Spinal cord (tissue), 10 donors: ENCODE measurements around the gene UBE2I. TPM values are rescaled to one million over a fixed set of nuclear protein-coding genes. Genes with fewer than 3 reads are reported as not detected.

ENCODE experiments used
- DNase-seq, 6 donors: peaks; one replicate each; pipeline versions ENCODE4 v3.0.0 to v3.0.0-alpha.2; 2013 to 2015; ENCODE audit warnings: low spot score in 6 of 6, low read depth in 4 of 6
- H3K27ac ChIP-seq: one replicate; pipeline ENCODE4 v1.5.1; 2013; ENCODE audit warnings: low read depth, low read length, control low read depth
- H3K27me3 ChIP-seq: one replicate; pipeline ENCODE4 v1.6.1; 2013; ENCODE audit warnings: low read length; ENCODE audit not compliant: control insufficient read depth, insufficient read depth
- H3K36me3 ChIP-seq: one replicate; pipeline ENCODE4 v1.6.1; 2013; ENCODE audit warnings: low read length; ENCODE audit not compliant: control insufficient read depth, insufficient read depth
- H3K4me1 ChIP-seq: one replicate; pipeline ENCODE4 v1.6.1; 2013; ENCODE audit warnings: low read length; ENCODE audit not compliant: control insufficient read depth, insufficient read depth
- H3K4me3 ChIP-seq: one replicate; pipeline ENCODE4 v1.5.1; 2013; ENCODE audit warnings: low read depth, low read length, control low read depth
- H3K9me3 ChIP-seq: one replicate; pipeline ENCODE4 v1.6.1; 2013; ENCODE audit warnings: low read length; ENCODE audit not compliant: control insufficient read depth, insufficient read depth
- WGBS: methylation state at CpG from one replicate; pipeline ENCODE4 v1.1.5; 2013; ENCODE audit warnings: missing lambda C conversion rate; ENCODE audit not compliant: insufficient coverage; 5-methylcytosine and 5-hydroxymethylcytosine counted together
- polyA plus RNA-seq, 2 donors: library from polyadenylated mRNA; unstranded; fragments of 120-200 nt; gene quantifications; one replicate each; pipeline ENCODE4 v1.2.1, GENCODE V29; 2013; ENCODE audit not compliant: insufficient read length in 2 of 2
- total RNA-seq, 2 donors: library from RNA; depleted of rRNA in 1 of 2; stranded (reverse); fragments of 120-200 nt in 1 of 2; fragments of >200 nt in 1 of 2; gene quantifications; one replicate each; pipeline versions ENCODE4 v1.2.3 to v1.2.4, GENCODE V29; 2013 to 2014
- donor health status: healthy.

UBE2I gene
- total and polyA plus RNA-seq, 4 donors, result 28.7 to 139 (median 82.3) TPM

- Histone ChIP-seq H3K36me3 (peaks cover 89% of the 10 kb centered on the region), H3K9me3 (no peaks in the 10 kb centered on the region), H3K4me1 (no peaks in the 10 kb centered on the region), H3K4me3 (no peak overlapping the region), H3K27me3 (no peaks in the 10 kb centered on the region), H3K27ac (no peak overlapping the region)
- WGBS, result 92% methylated on average over 9 of the region's 11 CpGs
- DNase-seq, result no peak
Observed at GRCh38 chr16:1362807-1363206, 53.4 kb downstream of the UBE2I start.

- H3K4me1 ChIP-seq, result no peaks in the 10 kb centered on the region
- WGBS, result 53% methylated on average over 18 of the region's 18 CpGs
- no peak overlapping the region for H3K27ac ChIP-seq
- H3K27me3 ChIP-seq, result no peaks in the 10 kb centered on the region
- H3K36me3 ChIP-seq, result peaks cover 87% of the 10 kb centered on the region
- no peak overlapping the region for H3K4me3 ChIP-seq
- peak in 1 of 6 donors; percentile 8 for DNase-seq
- H3K9me3 ChIP-seq, result no peaks in the 10 kb centered on the region
Observed at GRCh38 chr16:1363501-1364041, 54.1 kb downstream of the UBE2I start.

GRCh38 chr16:1364510-1364909 lies 55.1 kb downstream of the UBE2I start:
- no peak for DNase-seq
- peaks cover 86% of the 10 kb centered on the region for H3K36me3 ChIP-seq
- WGBS, result 92% methylated on average over 22 of the region's 22 CpGs
- no peaks in the 10 kb centered on the region for H3K27me3 ChIP-seq
- no peak overlapping the region for H3K27ac ChIP-seq
- no peaks in the 10 kb centered on the region for H3K4me1 ChIP-seq
- no peak overlapping the region for H3K4me3 ChIP-seq
- no peaks in the 10 kb centered on the region for H3K9me3 ChIP-seq

GRCh38 chr16:1366060-1366711 lies 56.8 kb downstream of the UBE2I start:
- Histone ChIP-seq H3K27me3 (no peaks in the 10 kb centered on the region), H3K9me3 (no peaks in the 10 kb centered on the region), H3K4me3 (no peak overlapping the region), H3K4me1 (no peaks in the 10 kb centered on the region), H3K27ac (no peak overlapping the region), H3K36me3 (peaks cover 86% of the 10 kb centered on the region)
- DNase-seq, result no peak
- 88% methylated on average over 29 of the region's 29 CpGs for WGBS

- Histone ChIP-seq H3K27ac (no peak overlapping the region), H3K4me3 (no peak overlapping the region), H3K36me3 (peaks cover 86% of the 10 kb centered on the region), H3K4me1 (no peaks in the 10 kb centered on the region), H3K9me3 (no peaks in the 10 kb centered on the region), H3K27me3 (no peaks in the 10 kb centered on the region)
- no peak for DNase-seq
- 84% methylated on average over 24 of the region's 24 CpGs for whole genome bisulfite sequencing
Observed at GRCh38 chr16:1366712-1367299, 57.4 kb downstream of the UBE2I start.

GRCh38 chr16:1367486-1368174 lies 58.2 kb downstream of the UBE2I start:
- Histone ChIP-seq H3K36me3 (peaks cover 85% of the 10 kb centered on the region), H3K27ac (no peak overlapping the region), H3K4me1 (no peaks in the 10 kb centered on the region), H3K9me3 (no peaks in the 10 kb centered on the region), H3K27me3 (no peaks in the 10 kb centered on the region), H3K4me3 (no peak overlapping the region)
- 86% methylated on average over 12 of the region's 27 CpGs for WGBS
- no peak for DNase-seq

- no peaks in the 10 kb centered on the region for H3K27me3 ChIP-seq
- H3K9me3 ChIP-seq, result no peaks in the 10 kb centered on the region
- DNase-seq, result no peak
- no peak overlapping the region for H3K27ac ChIP-seq
- H3K4me1 ChIP-seq, result no peaks in the 10 kb centered on the region
- no peak overlapping the region for H3K4me3 ChIP-seq
- peaks cover 76% of the 10 kb centered on the region for H3K36me3 ChIP-seq
- WGBS, result 88% methylated on average over 29 of the region's 33 CpGs
Observed at GRCh38 chr16:1371054-1371978, 61.9 kb downstream of the UBE2I start.

- no peak for DNase-seq
- 98% methylated on average over 9 of the region's 21 CpGs for WGBS
- H3K36me3 ChIP-seq, result peaks cover 75% of the 10 kb centered on the region
Observed at GRCh38 chr16:1372292-1372950, 63.0 kb downstream of the UBE2I start.

More at GRCh38 chr16:1372292-1372950, 63.0 kb downstream of the UBE2I start:
- H3K27me3 ChIP-seq, result no peaks in the 10 kb centered on the region
- H3K9me3 ChIP-seq, result no peaks in the 10 kb centered on the region
- no peak overlapping the region for H3K27ac ChIP-seq
- no peak overlapping the region for H3K4me3 ChIP-seq
- peaks cover 4% of the 10 kb centered on the region for H3K4me1 ChIP-seq
